Measurements from ENCODE around the gene TTLL3.

TTLL3 gene

GRCh38 chr3:9806688-9807589 lies 3.1 kb upstream of the TTLL3 start:
- no peak for TF ChIP-seq CTCF (IDR thresholded peaks at IDR 0.05; ENCODE audit: low read depth, low read length)
- DNase-seq (ENCODE audit: low read depth in 2 of 2), result no peak
- no peak overlapping the region for H3K4me3 ChIP-seq (replicated peaks in 1 of 2; ENCODE audit: low read depth in 2 of 2, low read length in 2 of 2)

- no peak overlapping the region for H3K4me3 ChIP-seq (replicated peaks in 1 of 2; ENCODE audit: low read depth in 2 of 2, low read length in 2 of 2)
- TF ChIP-seq CTCF (IDR thresholded peaks at IDR 0.05; ENCODE audit: low read depth, low read length), result no peak
- DNase-seq (ENCODE audit: low read depth in 2 of 2), result no peak
Measured at GRCh38 chr3:9807981-9808344, 2.1 kb upstream of the TTLL3 start.

- peak; percentile 23 to 48 for DNase-seq (ENCODE audit: low read depth in 2 of 2)
- TF ChIP-seq CTCF (IDR thresholded peaks at IDR 0.05; ENCODE audit: low read depth, low read length), result peak; percentile 31
- no peak overlapping the region for H3K4me3 ChIP-seq (replicated peaks in 1 of 2; ENCODE audit: low read depth in 2 of 2, low read length in 2 of 2)
Measured at GRCh38 chr3:9808345-9809037, 1.6 kb upstream of the TTLL3 start.

- H3K4me3 ChIP-seq (replicated peaks in 1 of 2; ENCODE audit: low read depth in 2 of 2, low read length in 2 of 2), result peak overlapping the region; percentile 52 to 56
- no peak for DNase-seq (ENCODE audit: low read depth in 2 of 2)
- TF ChIP-seq CTCF (IDR thresholded peaks at IDR 0.05; ENCODE audit: low read depth, low read length), result no peak
Measured at GRCh38 chr3:9809239-9809614, 835 bp upstream of the TTLL3 start.

GRCh38 chr3:9810433-9810770 lies 340 bp downstream of the TTLL3 start:
- peak overlapping the region; percentile 52 to 56 for H3K4me3 ChIP-seq (replicated peaks in 1 of 2; ENCODE audit: low read depth in 2 of 2, low read length in 2 of 2)
- DNase-seq (ENCODE audit: low read depth in 2 of 2), result peak in 1 of 2 donors; percentile 25
- TF ChIP-seq CTCF (IDR thresholded peaks at IDR 0.05; ENCODE audit: low read depth, low read length), result no peak

- TF ChIP-seq CTCF (IDR thresholded peaks at IDR 0.05; ENCODE audit: low read depth, low read length), result no peak
Measured at GRCh38 chr3:9810846-9811245, 784 bp downstream of the TTLL3 start.

More at GRCh38 chr3:9810846-9811245, 784 bp downstream of the TTLL3 start:
- DNase-seq (ENCODE audit: low read depth in 2 of 2), result no peak
- peak overlapping the region; percentile 52 to 56 for H3K4me3 ChIP-seq (replicated peaks in 1 of 2; ENCODE audit: low read depth in 2 of 2, low read length in 2 of 2)

Measured in cardiac fibroblast (primary cell).